A673 (cell line): Measurements from ENCODE around the gene TRRAP.

Experiments used
- EZH2 ChIP-seq: fragments of 200-600 bp; sonication (generic); IDR thresholded peaks from 2 replicates; pipeline ENCODE4 v1.6.1; 2017; ENCODE audit warnings: borderline replicate concordance, low read depth, mild to moderate bottlenecking, mixed read lengths, antibody characterized with exemption, low read length; ENCODE audit not compliant: poor library complexity, severe bottlenecking
- TF ChIP-seq, protein P1 (sequence below): fragments of 300-800, 200-600 bp; sonication (generic); conservative IDR thresholded peaks from 2 replicates; pipeline ENCODE4 v1.5.1; 2017; ENCODE audit warnings: low read depth, mild to moderate bottlenecking, antibody characterized with exemption, low read length, moderate library complexity, mixed read lengths

DNA sequence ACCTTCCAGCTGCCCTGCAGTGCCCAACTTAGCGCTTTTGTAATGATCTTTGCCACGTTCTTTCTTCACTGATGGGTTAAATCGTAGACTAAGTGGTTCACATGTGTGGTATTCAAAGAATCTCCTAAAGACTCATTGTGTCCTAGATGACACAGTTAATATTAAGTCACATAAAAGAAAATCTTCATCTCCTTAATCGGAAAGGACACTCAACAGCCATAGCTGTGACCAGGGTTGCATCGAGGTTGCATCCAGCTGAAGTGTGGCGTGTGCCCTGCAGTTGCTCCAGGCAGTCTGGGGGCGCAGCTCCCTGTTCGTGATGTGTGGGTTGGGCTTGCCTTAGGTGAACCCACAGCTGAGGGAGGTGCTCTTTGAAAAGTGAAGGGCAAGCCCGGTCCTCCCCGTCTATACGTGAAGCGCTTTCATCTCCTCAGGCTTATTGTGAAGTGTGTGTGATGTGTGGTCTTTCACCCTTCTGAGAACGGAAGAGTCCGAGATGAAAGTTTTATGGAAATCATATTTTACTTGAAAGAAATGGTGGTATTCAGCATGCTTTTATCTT, 122.7 kb downstream of the TRRAP start:
- TF ChIP-seq, protein P1, sequence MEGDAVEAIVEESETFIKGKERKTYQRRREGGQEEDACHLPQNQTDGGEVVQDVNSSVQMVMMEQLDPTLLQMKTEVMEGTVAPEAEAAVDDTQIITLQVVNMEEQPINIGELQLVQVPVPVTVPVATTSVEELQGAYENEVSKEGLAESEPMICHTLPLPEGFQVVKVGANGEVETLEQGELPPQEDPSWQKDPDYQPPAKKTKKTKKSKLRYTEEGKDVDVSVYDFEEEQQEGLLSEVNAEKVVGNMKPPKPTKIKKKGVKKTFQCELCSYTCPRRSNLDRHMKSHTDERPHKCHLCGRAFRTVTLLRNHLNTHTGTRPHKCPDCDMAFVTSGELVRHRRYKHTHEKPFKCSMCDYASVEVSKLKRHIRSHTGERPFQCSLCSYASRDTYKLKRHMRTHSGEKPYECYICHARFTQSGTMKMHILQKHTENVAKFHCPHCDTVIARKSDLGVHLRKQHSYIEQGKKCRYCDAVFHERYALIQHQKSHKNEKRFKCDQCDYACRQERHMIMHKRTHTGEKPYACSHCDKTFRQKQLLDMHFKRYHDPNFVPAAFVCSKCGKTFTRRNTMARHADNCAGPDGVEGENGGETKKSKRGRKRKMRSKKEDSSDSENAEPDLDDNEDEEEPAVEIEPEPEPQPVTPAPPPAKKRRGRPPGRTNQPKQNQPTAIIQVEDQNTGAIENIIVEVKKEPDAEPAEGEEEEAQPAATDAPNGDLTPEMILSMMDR, result no peak
- TF ChIP-seq EZH2, result no peak
